Neuronal stem cell (in vitro differentiated cells): Measurements from ENCODE around the gene PPA2.

Experiments used
- DNase-seq: peaks from one replicate; pipeline ENCODE4 v3.0.0-alpha.2; 2013; ENCODE audit warnings: low spot score
- H2AFZ ChIP-seq: one replicate; pipeline ENCODE4 v1.6.1; 2013; ENCODE audit warnings: mild to moderate bottlenecking, low read length, inconsistent platforms
- H2AK5ac ChIP-seq: 2 replicates; pipeline ENCODE4 v1.6.1; 2013; ENCODE audit warnings: low read depth, mild to moderate bottlenecking, inconsistent platforms, low read length, moderate library complexity, mixed read lengths
- H2BK120ac ChIP-seq: 2 replicates; pipeline ENCODE4 v1.6.1; 2013; ENCODE audit warnings: low read depth, mild to moderate bottlenecking, inconsistent platforms, low read length, moderate library complexity, mixed read lengths
- H2BK12ac ChIP-seq: one replicate; pipeline ENCODE4 v1.6.1; 2013; ENCODE audit warnings: low read length, inconsistent platforms
- H2BK15ac ChIP-seq: 2 replicates; pipeline ENCODE4 v1.6.1; 2013; ENCODE audit warnings: mild to moderate bottlenecking, low read length, inconsistent platforms, mixed read lengths
- H2BK5ac ChIP-seq: one replicate; pipeline ENCODE4 v1.6.1; 2013; ENCODE audit warnings: inconsistent platforms, mild to moderate bottlenecking, low read length, moderate library complexity
- H3K14ac ChIP-seq: one replicate; pipeline ENCODE4 v1.6.1; 2013; ENCODE audit warnings: low read length, inconsistent platforms
- H3K18ac ChIP-seq: 2 replicates; pipeline ENCODE4 v1.6.1; 2013; ENCODE audit warnings: low read length, inconsistent platforms
- H3K23ac ChIP-seq: 2 replicates; pipeline ENCODE4 v1.6.1; 2013; ENCODE audit warnings: low read depth, mild to moderate bottlenecking, mixed read lengths, low read length, inconsistent platforms; ENCODE audit not compliant: poor library complexity
- H3K27ac ChIP-seq: replicated peaks from 3 replicates; pipeline ENCODE4 v1.5.1; 2013; ENCODE audit warnings: low read length, inconsistent platforms
- H3K27me3 ChIP-seq, 3 experiments: 2 replicates each; pipeline ENCODE4 v1.6.1; 2013; ENCODE audit warnings: low read length in 3 of 3, mild to moderate bottlenecking in 2 of 3, inconsistent platforms in 1 of 3, low read depth in 1 of 3, mixed read lengths in 1 of 3, moderate library complexity in 1 of 3; ENCODE audit not compliant: control insufficient read depth in 3 of 3, insufficient read depth in 3 of 3
- H3K36me3 ChIP-seq, 2 donors: replicated peaks in 1 of 2; 2 replicates each; pipeline ENCODE4 v1.6.1; 2013; ENCODE audit warnings: low read length in 2 of 2; ENCODE audit not compliant: control insufficient read depth in 2 of 2, insufficient read depth in 2 of 2
- H3K4ac ChIP-seq: 2 replicates; pipeline ENCODE4 v1.6.1; 2013; ENCODE audit warnings: inconsistent platforms, mild to moderate bottlenecking, low read length, moderate library complexity
- H3K4me1 ChIP-seq, 2 donors: 1 replicate in 1 of 2; 2 replicates in 1 of 2; pipeline ENCODE4 v1.6.1; 2013; ENCODE audit warnings: low read length in 2 of 2, low read depth in 1 of 2; ENCODE audit not compliant: control insufficient read depth in 2 of 2, insufficient read depth in 1 of 2
- H3K4me2 ChIP-seq: one replicate; pipeline ENCODE4 v1.6.1; 2013; ENCODE audit warnings: mild to moderate bottlenecking, low read length, inconsistent platforms; ENCODE audit not compliant: insufficient read depth, poor library complexity, severe bottlenecking
- H3K4me3 ChIP-seq, 2 donors: 2 replicates each; pipeline ENCODE4 v1.5.1; 2013; ENCODE audit warnings: low read length in 2 of 2, mild to moderate bottlenecking in 2 of 2, inconsistent platforms in 1 of 2, moderate library complexity in 1 of 2
- H3K79me1 ChIP-seq: one replicate; pipeline ENCODE4 v1.6.1; 2013; ENCODE audit warnings: low read depth, mild to moderate bottlenecking, inconsistent platforms, low read length, moderate library complexity
- H3K9ac ChIP-seq: one replicate; pipeline ENCODE4 v1.6.1; 2013; ENCODE audit warnings: mild to moderate bottlenecking, low read depth, low read length, inconsistent platforms; ENCODE audit not compliant: poor library complexity
- H3K9me3 ChIP-seq, 2 donors: replicated peaks in 1 of 2; 2 replicates each; pipeline versions ENCODE3 to v1.6.1; 2013; ENCODE audit warnings: low read length in 2 of 2, mild to moderate bottlenecking in 2 of 2, inconsistent platforms in 1 of 2, low read depth in 1 of 2, mixed read lengths in 1 of 2, moderate library complexity in 1 of 2; ENCODE audit not compliant: control insufficient read depth in 2 of 2, insufficient read depth in 1 of 2
- H4K8ac ChIP-seq: one replicate; pipeline ENCODE4 v1.6.1; 2013; ENCODE audit warnings: low read depth, mild to moderate bottlenecking, inconsistent platforms, low read length, moderate library complexity
- H4K91ac ChIP-seq: one replicate; pipeline ENCODE4 v1.6.1; 2013; ENCODE audit warnings: low read length, low read depth, mild to moderate bottlenecking, inconsistent platforms; ENCODE audit not compliant: poor library complexity
- WGBS, 2 donors: extraction: QIAGEN DNeasy Blood & Tissue Kit; methylation state at CpG; one replicate each; pipeline ENCODE4 v1.1.7; 2013; ENCODE audit warnings: missing lambda C conversion rate in 2 of 2, mixed read lengths in 1 of 2; ENCODE audit not compliant: insufficient read length in 2 of 2, insufficient replicate concordance in 1 of 2; ENCODE audit errors: extremely low coverage in 2 of 2; 5-methylcytosine and 5-hydroxymethylcytosine counted together

PPA2 gene

GRCh38 chr4:105472871-105473323 lies 965 bp downstream of the PPA2 start:
- Histone ChIP-seq H3K36me3 (peaks cover 1 to 28% of the 10 kb centered on the region in 2 donors), H3K4me3 (peak overlapping the region; percentile 75 to 98), H2BK15ac (peak overlapping the region; percentile 52), H2BK5ac (no peak overlapping the region), H3K9me3 (no peaks in the 10 kb centered on the region), H3K23ac (no peak overlapping the region), H4K8ac (no peak overlapping the region), H3K18ac (peak overlapping the region; percentile 35), H3K4me2 (peak overlapping the region; percentile 72), H3K4me1 (peaks cover 3 to 11% of the 10 kb centered on the region in 2 donors), H3K9ac (peak overlapping the region; percentile 63), H3K14ac (no peak overlapping the region), H2AFZ (peak overlapping the region; percentile 97), H2BK120ac (no peak overlapping the region), H3K27me3 (no peaks in the 10 kb centered on the region), H2AK5ac (no peak overlapping the region), H2BK12ac (no peak overlapping the region), H3K4ac (no peak overlapping the region), H3K79me1 (no peaks in the 10 kb centered on the region), H3K27ac (peak overlapping the region; percentile 88), H4K91ac (no peak overlapping the region)
- WGBS, 2 donors, result no CpG with 5 or more reads among the region's 19 CpGs
- no peak for DNase-seq

DNA sequence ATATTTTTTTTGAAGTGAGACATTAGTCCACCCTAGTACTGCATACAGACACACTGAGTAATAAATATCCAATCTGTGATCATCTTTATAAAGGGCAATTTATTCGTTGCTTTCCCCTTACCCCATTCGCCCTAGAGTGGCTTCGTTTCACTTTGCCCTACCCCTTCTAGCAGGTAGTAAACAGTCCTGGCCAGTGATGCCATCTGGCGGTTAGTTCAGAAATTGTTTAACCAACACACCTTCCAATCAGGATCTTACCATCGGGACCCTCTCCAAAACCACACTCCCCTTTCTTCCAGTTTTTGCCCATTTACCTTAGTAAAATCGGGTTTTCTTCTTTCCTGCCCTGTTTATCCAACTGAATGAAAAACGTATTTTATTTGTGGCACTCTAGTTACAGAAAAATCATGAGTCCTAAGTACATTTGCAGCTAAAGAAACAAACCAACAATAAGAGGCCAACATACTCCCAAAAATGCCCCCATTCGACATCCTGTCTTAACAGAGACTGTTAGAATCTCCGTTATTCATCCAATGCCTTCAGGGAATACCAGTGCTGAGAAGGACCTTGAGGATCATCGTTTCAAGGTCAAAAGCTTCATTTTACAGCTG lies 2.2 kb downstream of the PPA2 start:
- Histone ChIP-seq H3K4me3 (peak overlapping the region in 1 of 2 donors; percentile 5), H3K23ac (no peak overlapping the region), H3K4me2 (peak overlapping the region; percentile 34), H4K91ac (no peak overlapping the region), H2BK12ac (no peak overlapping the region), H3K27ac (no peak overlapping the region), H3K27me3 (no peaks in the 10 kb centered on the region), H2BK5ac (no peak overlapping the region), H2BK15ac (no peak overlapping the region), H4K8ac (no peak overlapping the region), H3K4me1 (peaks cover 3 to 11% of the 10 kb centered on the region in 2 donors), H3K9ac (no peak overlapping the region), H2AK5ac (no peak overlapping the region), H2AFZ (no peak overlapping the region), H3K9me3 (peaks cover under 1 to 4% of the 10 kb centered on the region in 2 donors), H3K14ac (no peak overlapping the region), H3K18ac (no peak overlapping the region), H3K4ac (no peak overlapping the region), H3K79me1 (no peaks in the 10 kb centered on the region), H2BK120ac (no peak overlapping the region), H3K36me3 (peaks cover 3 to 40% of the 10 kb centered on the region in 2 donors)
- WGBS, 2 donors, result no CpG with 5 or more reads among the region's 10 CpGs
- peak; percentile 51 for DNase-seq

DNA sequence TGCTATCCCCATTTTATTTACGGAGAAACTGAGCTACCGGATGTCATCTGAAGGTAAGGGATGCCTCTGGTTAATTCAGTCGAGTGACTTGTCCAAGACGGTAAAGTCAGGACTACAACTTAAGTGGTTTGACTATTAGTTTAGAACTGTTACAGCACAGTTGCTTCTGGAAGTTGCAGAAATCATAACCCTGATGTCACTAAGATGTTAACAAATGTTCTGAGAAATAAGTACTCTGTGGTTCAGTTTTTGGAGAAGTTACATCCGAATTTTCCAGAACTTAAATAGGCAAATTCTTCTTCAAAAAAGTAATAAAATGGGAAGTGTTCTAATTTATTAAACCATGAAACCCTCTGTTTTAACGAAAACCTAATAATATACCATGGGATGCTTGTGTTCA lies 3.1 kb downstream of the PPA2 start:
- Histone ChIP-seq H3K9ac (no peak overlapping the region), H3K4ac (no peak overlapping the region), H3K9me3 (peaks cover 2 to 6% of the 10 kb centered on the region in 2 donors)

GRCh38 chr4:105469736-105470135 lies 4.1 kb downstream of the PPA2 start:
- Histone ChIP-seq H2BK5ac (no peak overlapping the region), H3K4me3 (no peak overlapping the region), H3K23ac (no peak overlapping the region), H3K9ac (no peak overlapping the region), H3K36me3 (peaks cover 4 to 58% of the 10 kb centered on the region in 2 donors), H3K27me3 (no peaks in the 10 kb centered on the region), H3K18ac (no peak overlapping the region), H3K27ac (no peak overlapping the region), H2BK15ac (no peak overlapping the region), H3K9me3 (peaks cover 2 to 10% of the 10 kb centered on the region in 2 donors), H3K4me1 (peaks cover 3 to 11% of the 10 kb centered on the region in 2 donors), H4K91ac (no peak overlapping the region), H2AK5ac (no peak overlapping the region), H3K14ac (no peak overlapping the region), H2BK12ac (no peak overlapping the region), H3K4me2 (no peak overlapping the region), H3K79me1 (no peaks in the 10 kb centered on the region), H4K8ac (no peak overlapping the region), H2AFZ (no peak overlapping the region), H2BK120ac (no peak overlapping the region), H3K4ac (no peak overlapping the region)
- WGBS, 2 donors, result no CpG with 5 or more reads among the region's 1 CpG
- no peak for DNase-seq

More for the DNA sequence above, 3.1 kb downstream of the PPA2 start:
- no peak overlapping the region for H4K8ac ChIP-seq
- H3K27me3 ChIP-seq, result no peaks in the 10 kb centered on the region
- H3K18ac ChIP-seq, result no peak overlapping the region
- peaks cover 3 to 11% of the 10 kb centered on the region in 2 donors for H3K4me1 ChIP-seq
- DNase-seq, result no peak
- no peak overlapping the region for H2BK5ac ChIP-seq
- no CpG with 5 or more reads among the region's 6 CpGs for WGBS, 2 donors
- no peak overlapping the region for H2AK5ac ChIP-seq
- H3K4me3 ChIP-seq, result no peak overlapping the region
- H3K79me1 ChIP-seq, result no peaks in the 10 kb centered on the region
- H3K14ac ChIP-seq, result no peak overlapping the region
- H3K4me2 ChIP-seq, result no peak overlapping the region
- H3K36me3 ChIP-seq, result peaks cover 4 to 49% of the 10 kb centered on the region in 2 donors
- H2AFZ ChIP-seq, result no peak overlapping the region
- H2BK12ac ChIP-seq, result no peak overlapping the region
- no peak overlapping the region for H3K27ac ChIP-seq
- H2BK120ac ChIP-seq, result no peak overlapping the region
- no peak overlapping the region for H3K23ac ChIP-seq
- H2BK15ac ChIP-seq, result no peak overlapping the region
- no peak overlapping the region for H4K91ac ChIP-seq
